Measurements from ENCODE around the gene GJB3.

GRCh38 chr1:34824817-34825454, 43.9 kb downstream of the GJB3 start:
- TF ChIP-seq CTCF (conservative IDR thresholded peaks at IDR 0.05) (no peak), EZH2 (IDR thresholded peaks at IDR 0.05; ENCODE audit: low read depth) (no peak)
